Kidney glomerular epithelial cell (primary cell): ENCODE measurements around the gene NFIB.

Experiments
- DNase-seq: peaks from one replicate; lab custom pipeline; 2025; lab: John Stamatoyannopoulos, UW

The NFIB gene

GRCh38 chr9:14273696-14274121, 40.2 kb downstream of the NFIB start:
- no peak for DNase-seq

- DNase-seq = no peak
Observed at GRCh38 chr9:14272927-14273528, 40.9 kb downstream of the NFIB start.

- DNase-seq = peak; percentile 60
Observed at GRCh38 chr9:14271093-14271673, 42.8 kb downstream of the NFIB start.

- DNase-seq = no peak
Observed at GRCh38 chr9:14270358-14271092, 43.4 kb downstream of the NFIB start.

GRCh38 chr9:14269916-14270315, 44.0 kb downstream of the NFIB start:
- no peak for DNase-seq

- no peak for DNase-seq
Observed at GRCh38 chr9:14263707-14264483, 50.0 kb downstream of the NFIB start.

- no peak for DNase-seq
Observed at GRCh38 chr9:14262827-14263226, 51.1 kb downstream of the NFIB start.

GRCh38 chr9:14261616-14262015, 52.3 kb downstream of the NFIB start:
- DNase-seq = no peak

- DNase-seq = no peak
Observed at GRCh38 chr9:14260101-14260500, 53.8 kb downstream of the NFIB start.

- no peak for DNase-seq
Observed at GRCh38 chr9:14258660-14259239, 55.2 kb downstream of the NFIB start.

- DNase-seq = no peak
Observed at GRCh38 chr9:14258156-14258555, 55.8 kb downstream of the NFIB start.

GRCh38 chr9:14256588-14256987, 57.4 kb downstream of the NFIB start:
- no peak for DNase-seq

- DNase-seq = peak; percentile 79
Observed at GRCh38 chr9:14251154-14252071, 62.5 kb downstream of the NFIB start.

- no peak for DNase-seq
Observed at GRCh38 chr9:14250794-14251153, 63.2 kb downstream of the NFIB start.

GRCh38 chr9:14249527-14249926, 64.4 kb downstream of the NFIB start:
- DNase-seq = no peak

- DNase-seq = no peak
Observed at GRCh38 chr9:14248149-14248548, 65.8 kb downstream of the NFIB start.

GRCh38 chr9:14247577-14247976, 66.4 kb downstream of the NFIB start:
- no peak for DNase-seq

- no peak for DNase-seq
Observed at GRCh38 chr9:14246951-14247350, 67.0 kb downstream of the NFIB start.

- DNase-seq = peak; percentile 52
Observed at GRCh38 chr9:14245901-14246525, 67.9 kb downstream of the NFIB start.

- DNase-seq = no peak
Observed at GRCh38 chr9:14243514-14244042, 70.4 kb downstream of the NFIB start.
